RWPE1 (cell line): ENCODE measurements around the gene DPP6.
"Not testable (repeated sequence)": the region's sequence is repeated elsewhere in the genome, so short reads cannot be mapped to it uniquely, and the experiment has no call there.

Source experiments
- CTCF ChIA-PET: fragments of 350-600 bp; sonication (Branson Sonifier 250); formaldehyde crosslinking; extraction: SDS; loops from one replicate; lab custom pipeline; 2021; lab: Yijun Ruan, JAX
- POLR2A ChIA-PET: fragments of 400-600 bp; formaldehyde crosslinking; extraction: SDS; loops from one replicate; lab custom pipeline; 2020; ENCODE audit warnings: antibody characterized with exemption; ENCODE audit not compliant: low non-redundant PET; lab: Yijun Ruan, JAX
- DNase-seq: peaks from one replicate; pipeline ENCODE4 v3.0.0; 2012; ENCODE audit warnings: low spot score
- H3K27ac ChIP-seq: fragments of 450-650 bp; 2 replicates; pipeline ENCODE4 v1.5.1; 2017
- CTCF ChIP-seq: fragments of 450-650 bp; conservative IDR thresholded peaks from 2 replicates; pipeline ENCODE4 v1.5.1; 2017; ENCODE audit warnings: low read depth, mild to moderate bottlenecking

Gene DPP6

GRCh38 chr7:154916381-154916780 lies 864.2 kb downstream of the DPP6 start:
- no peak for DNase-seq
- ChIA-PET POLR2A (no interaction called here), CTCF (no interaction called here)
- no peak overlapping the region for H3K27ac ChIP-seq
- no peak for TF ChIP-seq CTCF

GRCh38 chr7:154916856-154917807 lies 864.9 kb downstream of the DPP6 start:
- ChIA-PET POLR2A (no interaction called here), CTCF (no interaction called here)
- TF ChIP-seq CTCF: no peak
- H3K27ac ChIP-seq: no peak overlapping the region
- no peak for DNase-seq

- ChIA-PET CTCF (no interaction called here), POLR2A (no interaction called here)
- DNase-seq: no peak
- H3K27ac ChIP-seq: no peak overlapping the region
- TF ChIP-seq CTCF: no peak
These were observed 865.6 kb downstream of the DPP6 start for GRCh38 chr7:154917808-154918160.

GRCh38 chr7:154918266-154918665 lies 866.1 kb downstream of the DPP6 start:
- TF ChIP-seq CTCF: no peak
- ChIA-PET CTCF (no interaction called here), POLR2A (no interaction called here)
- no peak for DNase-seq
- H3K27ac ChIP-seq: no peak overlapping the region

- no peak overlapping the region for H3K27ac ChIP-seq
- DNase-seq: no peak
- no peak for TF ChIP-seq CTCF
- ChIA-PET CTCF (no interaction called here), POLR2A (no interaction called here)
These were observed 866.5 kb downstream of the DPP6 start for GRCh38 chr7:154918741-154919140.

GRCh38 chr7:154919344-154920225 lies 867.4 kb downstream of the DPP6 start:
- H3K27ac ChIP-seq: no peak overlapping the region
- ChIA-PET POLR2A (no interaction called here), CTCF (no interaction called here)
- DNase-seq: no peak
- no peak for TF ChIP-seq CTCF

- H3K27ac ChIP-seq, POLR2A ChIA-PET, CTCF ChIA-PET, DNase-seq: not testable (repeated sequence)
These were observed 870.3 kb downstream of the DPP6 start for GRCh38 chr7:154922472-154922871.
